A549 treated with RU486 at 1 μM for 4 hours (cell line): ENCODE data around the gene SZRD1. TPM values are rescaled to one million over a fixed set of nuclear protein-coding genes. Genes with fewer than 3 reads are reported as not detected.

ENCODE experiments used
- total RNA-seq: library from RNA; stranded (reverse); fragments of 200-300 nt; extraction: Qiagen RNA extraction; gene quantifications from 5 replicates; pipeline ENCODE4 v1.2.3, GENCODE V29; 2022; ENCODE audit warnings: low read depth

SZRD1 gene, protein sequence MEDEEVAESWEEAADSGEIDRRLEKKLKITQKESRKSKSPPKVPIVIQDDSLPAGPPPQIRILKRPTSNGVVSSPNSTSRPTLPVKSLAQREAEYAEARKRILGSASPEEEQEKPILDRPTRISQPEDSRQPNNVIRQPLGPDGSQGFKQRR
- total RNA-seq, result 71.9 to 95.4 TPM (median 92.9 TPM) in 5 replicates

DNA sequence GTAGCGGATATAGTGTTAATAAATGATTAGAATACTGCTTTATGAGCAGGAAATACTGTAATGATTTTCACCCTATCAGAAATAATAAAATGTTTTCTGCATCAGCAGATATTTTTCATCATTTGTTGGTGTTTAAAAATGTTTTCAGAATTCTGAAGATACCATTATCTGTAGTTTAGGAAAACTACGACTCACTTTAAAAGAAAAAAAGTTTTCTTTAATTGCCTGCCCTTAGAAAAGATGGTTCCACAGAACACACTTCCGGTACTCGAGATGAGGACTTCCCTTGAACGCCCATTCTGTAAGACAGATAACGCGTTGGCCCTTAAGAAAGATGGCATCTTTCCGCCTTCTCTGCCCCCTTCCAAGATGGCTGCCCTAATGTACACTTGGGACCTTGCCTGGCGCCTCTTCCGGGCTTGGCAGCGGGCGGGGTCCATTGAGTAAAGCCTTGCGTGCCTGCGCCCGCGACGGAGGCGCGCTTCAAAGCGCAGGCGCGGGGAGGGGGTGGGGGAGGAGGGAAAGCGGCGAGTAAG, at the start of gene SZRD1:
Gene SZRD1, plus strand, starts transcription at position 521 of the 536 bp plus-strand sequence. CDS start 16 bp downstream, outside the sequence.

DNA sequence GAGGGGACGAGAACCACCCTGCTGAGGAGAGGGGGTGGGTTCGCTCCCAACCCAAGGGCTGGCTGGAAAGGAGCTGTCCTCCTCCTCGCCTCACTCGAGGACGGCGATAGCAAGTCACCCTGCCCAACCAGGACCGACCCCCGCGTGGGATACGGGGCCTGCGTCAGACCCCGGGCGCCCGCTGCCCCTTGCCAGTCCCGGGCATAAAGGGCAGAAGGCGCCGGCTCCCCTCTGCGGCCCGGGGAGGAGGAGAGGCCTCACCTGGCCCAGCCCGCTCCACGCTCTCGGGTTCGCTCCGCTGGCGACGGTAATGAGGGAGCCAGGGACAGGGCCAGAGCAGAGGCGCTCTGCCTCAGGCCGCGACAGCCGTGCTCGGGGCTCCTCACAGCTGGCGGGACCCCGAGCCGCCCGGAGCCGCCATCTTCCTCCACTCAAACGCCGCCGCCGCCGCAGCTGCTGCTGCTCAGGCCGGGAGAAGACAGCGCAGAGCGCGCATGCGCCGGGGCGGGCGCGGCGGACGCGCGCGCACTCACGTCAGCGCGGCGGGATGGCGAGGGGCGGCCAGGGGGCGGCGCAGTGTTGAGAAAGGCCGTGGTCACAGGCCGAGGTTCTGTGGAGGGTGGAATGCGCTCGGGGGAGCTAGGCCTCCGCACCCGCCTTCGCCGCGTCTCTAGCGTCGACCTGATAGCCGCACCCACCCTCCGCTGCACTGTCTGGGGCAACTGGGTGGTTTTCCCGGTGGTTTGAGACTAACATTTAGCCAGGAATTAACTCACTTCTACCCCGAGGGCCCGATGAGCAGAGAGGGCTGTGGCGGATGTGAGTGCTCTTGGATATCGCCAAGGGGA, 14.8 kb upstream of the SZRD1 start, which contains the start of gene FBXO42:
Gene FBXO42, minus strand, starts transcription at position 487 of the 848 bp plus-strand sequence. CDS start 37,062 bp downstream, outside the sequence.

DNA sequence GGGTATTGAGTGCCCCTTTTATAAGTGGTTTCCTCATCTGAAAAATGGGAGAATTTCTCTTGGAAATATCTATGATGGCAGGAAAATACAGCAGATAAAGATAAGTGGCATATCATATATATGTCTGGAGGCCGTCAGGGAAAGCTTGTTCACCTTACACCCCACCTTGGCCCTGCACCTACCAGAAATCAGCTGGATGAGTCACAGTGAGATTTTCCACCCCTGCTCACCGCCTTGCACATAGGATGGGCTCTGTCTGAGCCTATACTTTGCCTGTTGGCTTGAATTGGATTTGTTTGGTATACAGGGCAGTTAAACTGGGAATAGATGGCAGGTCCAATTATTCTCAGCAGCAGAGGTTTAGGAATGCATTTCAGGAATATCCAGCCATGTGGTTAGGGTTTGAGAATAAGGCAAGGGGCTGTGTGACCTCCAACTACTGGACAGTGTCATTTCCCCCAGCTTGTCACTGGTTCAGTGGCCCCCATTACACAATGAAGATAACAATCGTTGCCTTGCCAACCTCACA, 70.0 kb downstream of the SZRD1 start, which contains the start of gene SPATA21:
Gene SPATA21, minus strand, starts transcription at position 479 of the 529 bp plus-strand sequence. CDS start 6,053 bp downstream, outside the sequence.

DNA sequence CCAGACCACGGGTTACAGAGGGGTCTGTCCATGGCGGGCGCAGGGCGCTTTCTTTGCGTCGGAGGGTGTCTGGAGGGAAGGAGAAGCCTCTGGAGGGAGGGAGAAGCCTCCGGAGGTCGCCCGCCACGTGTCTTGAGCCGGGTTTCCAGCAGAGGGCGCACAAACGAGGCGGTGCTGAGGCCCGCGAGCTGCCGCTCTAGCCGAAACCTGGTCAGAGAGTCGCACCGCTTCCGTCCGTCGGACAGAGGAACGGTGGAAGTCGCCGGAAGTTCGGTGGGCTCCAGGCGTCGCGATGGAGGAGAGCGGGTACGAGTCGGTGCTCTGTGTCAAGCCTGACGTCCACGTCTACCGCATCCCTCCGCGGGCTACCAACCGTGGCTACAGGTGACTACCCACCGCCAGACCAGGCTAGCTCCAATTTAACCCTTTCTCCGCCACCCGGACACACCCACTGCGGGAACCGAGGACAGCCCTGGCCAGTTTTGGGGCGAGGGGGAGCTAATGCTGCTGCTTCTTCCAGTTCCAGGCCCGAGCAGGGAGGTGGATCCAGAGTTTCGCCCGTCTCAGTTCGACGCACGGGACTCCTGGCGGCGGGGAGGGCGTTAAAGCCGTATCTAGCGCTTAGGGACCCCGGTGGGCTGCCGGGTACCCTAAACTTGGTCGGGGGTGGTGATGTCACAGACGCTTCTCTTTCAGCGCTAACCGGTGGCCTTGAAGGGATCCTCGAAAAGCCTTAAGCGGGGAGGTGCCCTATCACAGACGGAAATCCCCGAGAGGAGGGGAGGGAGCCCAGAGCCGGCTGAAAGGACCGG, 73.6 kb downstream of the SZRD1 start, which contains the start of gene NECAP2:
Gene NECAP2, plus strand, starts transcription at position 255 of the 812 bp plus-strand sequence. Its CDS starts 38 bp downstream, at position 293.

Other genes with a start within 250 kb of the SZRD1 start
- 95.0 to 145 TPM (median 135 TPM) in 5 replicates for gene EPHA2, start 211.2 kb upstream of the SZRD1 start, total RNA-seq
- 4.8 to 7.2 TPM (median 6.6 TPM) in 5 replicates for gene ARHGEF19, start 154.6 kb upstream of the SZRD1 start, total RNA-seq
- 1.9 to 3.3 TPM (median 2.8 TPM) in 5 replicates for gene CPLANE2, start 130.1 kb upstream of the SZRD1 start, total RNA-seq
- gene FBXO42, start 14.8 kb upstream of the SZRD1 start, total RNA-seq, result 8.8 to 10.9 TPM (median 8.8 TPM) in 5 replicates
- 0.09 TPM in 1 of 5 replicates, not detected in the others for gene SPATA21, start 70.2 kb downstream of the SZRD1 start, total RNA-seq
- 38.4 to 42.1 TPM (median 39.5 TPM) in 5 replicates for gene NECAP2, start 73.5 kb downstream of the SZRD1 start, total RNA-seq
- 5.0 TPM in 1 of 5 replicates, not detected in the others for gene RNU1-1, start 147.0 kb downstream of the SZRD1 start, total RNA-seq
- gene NBPF1, start 246.3 kb downstream of the SZRD1 start, total RNA-seq, result 13.5 to 23.7 TPM (median 19.9 TPM) in 5 replicates